ENCODE measurements around the gene TTC3.

DNA sequence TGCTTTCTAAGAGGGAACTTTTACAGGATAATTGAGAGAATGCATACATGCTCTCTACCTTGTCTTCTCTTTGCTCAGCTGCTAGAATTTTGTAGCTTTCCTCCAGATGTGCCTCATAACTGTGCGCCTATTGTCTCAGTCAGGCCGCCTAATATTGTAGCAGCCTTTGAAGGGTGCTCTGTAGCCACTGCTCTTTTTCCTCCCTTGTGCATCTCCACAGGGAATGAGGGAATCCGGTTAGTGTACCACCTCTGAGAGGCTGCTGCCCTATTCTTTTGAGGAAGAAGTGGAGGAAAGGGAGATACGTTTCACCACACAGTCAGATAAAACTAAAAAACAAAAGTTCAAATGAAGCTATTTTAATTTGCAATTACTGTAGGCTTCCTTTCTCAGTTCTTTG, 22.8 kb downstream of the TTC3 start:
- TF ChIP-seq, protein P1, sequence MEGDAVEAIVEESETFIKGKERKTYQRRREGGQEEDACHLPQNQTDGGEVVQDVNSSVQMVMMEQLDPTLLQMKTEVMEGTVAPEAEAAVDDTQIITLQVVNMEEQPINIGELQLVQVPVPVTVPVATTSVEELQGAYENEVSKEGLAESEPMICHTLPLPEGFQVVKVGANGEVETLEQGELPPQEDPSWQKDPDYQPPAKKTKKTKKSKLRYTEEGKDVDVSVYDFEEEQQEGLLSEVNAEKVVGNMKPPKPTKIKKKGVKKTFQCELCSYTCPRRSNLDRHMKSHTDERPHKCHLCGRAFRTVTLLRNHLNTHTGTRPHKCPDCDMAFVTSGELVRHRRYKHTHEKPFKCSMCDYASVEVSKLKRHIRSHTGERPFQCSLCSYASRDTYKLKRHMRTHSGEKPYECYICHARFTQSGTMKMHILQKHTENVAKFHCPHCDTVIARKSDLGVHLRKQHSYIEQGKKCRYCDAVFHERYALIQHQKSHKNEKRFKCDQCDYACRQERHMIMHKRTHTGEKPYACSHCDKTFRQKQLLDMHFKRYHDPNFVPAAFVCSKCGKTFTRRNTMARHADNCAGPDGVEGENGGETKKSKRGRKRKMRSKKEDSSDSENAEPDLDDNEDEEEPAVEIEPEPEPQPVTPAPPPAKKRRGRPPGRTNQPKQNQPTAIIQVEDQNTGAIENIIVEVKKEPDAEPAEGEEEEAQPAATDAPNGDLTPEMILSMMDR (IDR thresholded peaks at IDR 0.05), result no peak
- TF ChIP-seq, protein P2, sequence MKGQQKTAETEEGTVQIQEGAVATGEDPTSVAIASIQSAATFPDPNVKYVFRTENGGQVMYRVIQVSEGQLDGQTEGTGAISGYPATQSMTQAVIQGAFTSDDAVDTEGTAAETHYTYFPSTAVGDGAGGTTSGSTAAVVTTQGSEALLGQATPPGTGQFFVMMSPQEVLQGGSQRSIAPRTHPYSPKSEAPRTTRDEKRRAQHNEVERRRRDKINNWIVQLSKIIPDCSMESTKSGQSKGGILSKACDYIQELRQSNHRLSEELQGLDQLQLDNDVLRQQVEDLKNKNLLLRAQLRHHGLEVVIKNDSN (CRISPR knock-in tag; IDR thresholded peaks at IDR 0.05), result no peak
- TF ChIP-seq, protein P3, sequence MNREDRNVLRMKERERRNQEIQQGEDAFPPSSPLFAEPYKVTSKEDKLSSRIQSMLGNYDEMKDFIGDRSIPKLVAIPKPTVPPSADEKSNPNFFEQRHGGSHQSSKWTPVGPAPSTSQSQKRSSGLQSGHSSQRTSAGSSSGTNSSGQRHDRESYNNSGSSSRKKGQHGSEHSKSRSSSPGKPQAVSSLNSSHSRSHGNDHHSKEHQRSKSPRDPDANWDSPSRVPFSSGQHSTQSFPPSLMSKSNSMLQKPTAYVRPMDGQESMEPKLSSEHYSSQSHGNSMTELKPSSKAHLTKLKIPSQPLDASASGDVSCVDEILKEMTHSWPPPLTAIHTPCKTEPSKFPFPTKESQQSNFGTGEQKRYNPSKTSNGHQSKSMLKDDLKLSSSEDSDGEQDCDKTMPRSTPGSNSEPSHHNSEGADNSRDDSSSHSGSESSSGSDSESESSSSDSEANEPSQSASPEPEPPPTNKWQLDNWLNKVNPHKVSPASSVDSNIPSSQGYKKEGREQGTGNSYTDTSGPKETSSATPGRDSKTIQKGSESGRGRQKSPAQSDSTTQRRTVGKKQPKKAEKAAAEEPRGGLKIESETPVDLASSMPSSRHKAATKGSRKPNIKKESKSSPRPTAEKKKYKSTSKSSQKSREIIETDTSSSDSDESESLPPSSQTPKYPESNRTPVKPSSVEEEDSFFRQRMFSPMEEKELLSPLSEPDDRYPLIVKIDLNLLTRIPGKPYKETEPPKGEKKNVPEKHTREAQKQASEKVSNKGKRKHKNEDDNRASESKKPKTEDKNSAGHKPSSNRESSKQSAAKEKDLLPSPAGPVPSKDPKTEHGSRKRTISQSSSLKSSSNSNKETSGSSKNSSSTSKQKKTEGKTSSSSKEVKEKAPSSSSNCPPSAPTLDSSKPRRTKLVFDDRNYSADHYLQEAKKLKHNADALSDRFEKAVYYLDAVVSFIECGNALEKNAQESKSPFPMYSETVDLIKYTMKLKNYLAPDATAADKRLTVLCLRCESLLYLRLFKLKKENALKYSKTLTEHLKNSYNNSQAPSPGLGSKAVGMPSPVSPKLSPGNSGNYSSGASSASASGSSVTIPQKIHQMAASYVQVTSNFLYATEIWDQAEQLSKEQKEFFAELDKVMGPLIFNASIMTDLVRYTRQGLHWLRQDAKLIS (CRISPR knock-in tag; IDR thresholded peaks at IDR 0.05; ENCODE audit: borderline replicate concordance), result no peak
- TF ChIP-seq, protein P4, sequence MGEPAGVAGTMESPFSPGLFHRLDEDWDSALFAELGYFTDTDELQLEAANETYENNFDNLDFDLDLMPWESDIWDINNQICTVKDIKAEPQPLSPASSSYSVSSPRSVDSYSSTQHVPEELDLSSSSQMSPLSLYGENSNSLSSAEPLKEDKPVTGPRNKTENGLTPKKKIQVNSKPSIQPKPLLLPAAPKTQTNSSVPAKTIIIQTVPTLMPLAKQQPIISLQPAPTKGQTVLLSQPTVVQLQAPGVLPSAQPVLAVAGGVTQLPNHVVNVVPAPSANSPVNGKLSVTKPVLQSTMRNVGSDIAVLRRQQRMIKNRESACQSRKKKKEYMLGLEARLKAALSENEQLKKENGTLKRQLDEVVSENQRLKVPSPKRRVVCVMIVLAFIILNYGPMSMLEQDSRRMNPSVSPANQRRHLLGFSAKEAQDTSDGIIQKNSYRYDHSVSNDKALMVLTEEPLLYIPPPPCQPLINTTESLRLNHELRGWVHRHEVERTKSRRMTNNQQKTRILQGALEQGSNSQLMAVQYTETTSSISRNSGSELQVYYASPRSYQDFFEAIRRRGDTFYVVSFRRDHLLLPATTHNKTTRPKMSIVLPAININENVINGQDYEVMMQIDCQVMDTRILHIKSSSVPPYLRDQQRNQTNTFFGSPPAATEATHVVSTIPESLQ (CRISPR knock-in tag; IDR thresholded peaks at IDR 0.05), result no peak
- TF ChIP-seq, protein P5, sequence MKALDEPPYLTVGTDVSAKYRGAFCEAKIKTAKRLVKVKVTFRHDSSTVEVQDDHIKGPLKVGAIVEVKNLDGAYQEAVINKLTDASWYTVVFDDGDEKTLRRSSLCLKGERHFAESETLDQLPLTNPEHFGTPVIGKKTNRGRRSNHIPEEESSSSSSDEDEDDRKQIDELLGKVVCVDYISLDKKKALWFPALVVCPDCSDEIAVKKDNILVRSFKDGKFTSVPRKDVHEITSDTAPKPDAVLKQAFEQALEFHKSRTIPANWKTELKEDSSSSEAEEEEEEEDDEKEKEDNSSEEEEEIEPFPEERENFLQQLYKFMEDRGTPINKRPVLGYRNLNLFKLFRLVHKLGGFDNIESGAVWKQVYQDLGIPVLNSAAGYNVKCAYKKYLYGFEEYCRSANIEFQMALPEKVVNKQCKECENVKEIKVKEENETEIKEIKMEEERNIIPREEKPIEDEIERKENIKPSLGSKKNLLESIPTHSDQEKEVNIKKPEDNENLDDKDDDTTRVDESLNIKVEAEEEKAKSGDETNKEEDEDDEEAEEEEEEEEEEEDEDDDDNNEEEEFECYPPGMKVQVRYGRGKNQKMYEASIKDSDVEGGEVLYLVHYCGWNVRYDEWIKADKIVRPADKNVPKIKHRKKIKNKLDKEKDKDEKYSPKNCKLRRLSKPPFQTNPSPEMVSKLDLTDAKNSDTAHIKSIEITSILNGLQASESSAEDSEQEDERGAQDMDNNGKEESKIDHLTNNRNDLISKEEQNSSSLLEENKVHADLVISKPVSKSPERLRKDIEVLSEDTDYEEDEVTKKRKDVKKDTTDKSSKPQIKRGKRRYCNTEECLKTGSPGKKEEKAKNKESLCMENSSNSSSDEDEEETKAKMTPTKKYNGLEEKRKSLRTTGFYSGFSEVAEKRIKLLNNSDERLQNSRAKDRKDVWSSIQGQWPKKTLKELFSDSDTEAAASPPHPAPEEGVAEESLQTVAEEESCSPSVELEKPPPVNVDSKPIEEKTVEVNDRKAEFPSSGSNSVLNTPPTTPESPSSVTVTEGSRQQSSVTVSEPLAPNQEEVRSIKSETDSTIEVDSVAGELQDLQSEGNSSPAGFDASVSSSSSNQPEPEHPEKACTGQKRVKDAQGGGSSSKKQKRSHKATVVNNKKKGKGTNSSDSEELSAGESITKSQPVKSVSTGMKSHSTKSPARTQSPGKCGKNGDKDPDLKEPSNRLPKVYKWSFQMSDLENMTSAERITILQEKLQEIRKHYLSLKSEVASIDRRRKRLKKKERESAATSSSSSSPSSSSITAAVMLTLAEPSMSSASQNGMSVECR (CRISPR knock-in tag; IDR thresholded peaks at IDR 0.05; ENCODE audit: borderline replicate concordance), result no peak
- no peak for TF ChIP-seq SP1 (CRISPR knock-in tag; conservative IDR thresholded peaks at IDR 0.05)
- TF ChIP-seq, protein P6, sequence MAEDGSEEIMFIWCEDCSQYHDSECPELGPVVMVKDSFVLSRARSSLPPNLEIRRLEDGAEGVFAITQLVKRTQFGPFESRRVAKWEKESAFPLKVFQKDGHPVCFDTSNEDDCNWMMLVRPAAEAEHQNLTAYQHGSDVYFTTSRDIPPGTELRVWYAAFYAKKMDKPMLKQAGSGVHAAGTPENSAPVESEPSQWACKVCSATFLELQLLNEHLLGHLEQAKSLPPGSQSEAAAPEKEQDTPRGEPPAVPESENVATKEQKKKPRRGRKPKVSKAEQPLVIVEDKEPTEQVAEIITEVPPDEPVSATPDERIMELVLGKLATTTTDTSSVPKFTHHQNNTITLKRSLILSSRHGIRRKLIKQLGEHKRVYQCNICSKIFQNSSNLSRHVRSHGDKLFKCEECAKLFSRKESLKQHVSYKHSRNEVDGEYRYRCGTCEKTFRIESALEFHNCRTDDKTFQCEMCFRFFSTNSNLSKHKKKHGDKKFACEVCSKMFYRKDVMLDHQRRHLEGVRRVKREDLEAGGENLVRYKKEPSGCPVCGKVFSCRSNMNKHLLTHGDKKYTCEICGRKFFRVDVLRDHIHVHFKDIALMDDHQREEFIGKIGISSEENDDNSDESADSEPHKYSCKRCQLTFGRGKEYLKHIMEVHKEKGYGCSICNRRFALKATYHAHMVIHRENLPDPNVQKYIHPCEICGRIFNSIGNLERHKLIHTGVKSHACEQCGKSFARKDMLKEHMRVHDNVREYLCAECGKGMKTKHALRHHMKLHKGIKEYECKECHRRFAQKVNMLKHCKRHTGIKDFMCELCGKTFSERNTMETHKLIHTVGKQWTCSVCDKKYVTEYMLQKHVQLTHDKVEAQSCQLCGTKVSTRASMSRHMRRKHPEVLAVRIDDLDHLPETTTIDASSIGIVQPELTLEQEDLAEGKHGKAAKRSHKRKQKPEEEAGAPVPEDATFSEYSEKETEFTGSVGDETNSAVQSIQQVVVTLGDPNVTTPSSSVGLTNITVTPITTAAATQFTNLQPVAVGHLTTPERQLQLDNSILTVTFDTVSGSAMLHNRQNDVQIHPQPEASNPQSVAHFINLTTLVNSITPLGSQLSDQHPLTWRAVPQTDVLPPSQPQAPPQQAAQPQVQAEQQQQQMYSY (CRISPR knock-in tag; IDR thresholded peaks at IDR 0.05), result no peak
- TF ChIP-seq, protein P7, sequence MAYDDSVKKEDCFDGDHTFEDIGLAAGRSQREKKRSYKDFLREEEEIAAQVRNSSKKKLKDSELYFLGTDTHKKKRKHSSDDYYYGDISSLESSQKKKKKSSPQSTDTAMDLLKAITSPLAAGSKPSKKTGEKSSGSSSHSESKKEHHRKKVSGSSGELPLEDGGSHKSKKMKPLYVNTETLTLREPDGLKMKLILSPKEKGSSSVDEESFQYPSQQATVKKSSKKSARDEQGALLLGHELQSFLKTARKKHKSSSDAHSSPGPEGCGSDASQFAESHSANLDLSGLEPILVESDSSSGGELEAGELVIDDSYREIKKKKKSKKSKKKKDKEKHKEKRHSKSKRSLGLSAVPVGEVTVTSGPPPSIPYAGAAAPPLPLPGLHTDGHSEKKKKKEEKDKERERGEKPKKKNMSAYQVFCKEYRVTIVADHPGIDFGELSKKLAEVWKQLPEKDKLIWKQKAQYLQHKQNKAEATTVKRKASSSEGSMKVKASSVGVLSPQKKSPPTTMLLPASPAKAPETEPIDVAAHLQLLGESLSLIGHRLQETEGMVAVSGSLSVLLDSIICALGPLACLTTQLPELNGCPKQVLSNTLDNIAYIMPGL (CRISPR knock-in tag; IDR thresholded peaks at IDR 0.05), result no peak
- no peak for TF ChIP-seq FOXP1 (CRISPR knock-in tag; IDR thresholded peaks at IDR 0.05; ENCODE audit: borderline replicate concordance)
- no peak for TF ChIP-seq TP53 (CRISPR knock-in tag; IDR thresholded peaks at IDR 0.05)

Measured in WTC11 (cell line).